Chondrocyte (in vitro differentiated cells): ENCODE data around the gene QRICH2. TPM values are rescaled to one million over a fixed set of nuclear protein-coding genes. Genes with fewer than 3 reads are reported as not detected.

Experiments
- DNase-seq: peaks from one replicate; pipeline ENCODE4 v3.0.0; 2021; ENCODE audit warnings: mixed read lengths, low spot score
- H3K27ac Mint-ChIP-seq: one replicate; pipeline ENCODE4 v1.8.0; 2021; ENCODE audit warnings: mild to moderate bottlenecking, moderate library complexity, mixed read lengths; ENCODE audit not compliant: unreplicated experiment
- H3K27me3 Mint-ChIP-seq: 2 replicates; pipeline ENCODE4 v1.8.0; 2021; ENCODE audit warnings: low read depth, mixed read lengths
- H3K36me3 Mint-ChIP-seq: 2 replicates; pipeline ENCODE4 v1.8.0; 2021; ENCODE audit warnings: low read depth, mixed read lengths
- H3K4me1 Mint-ChIP-seq: 2 replicates; pipeline ENCODE4 v1.8.0; 2021; ENCODE audit warnings: low read depth, mild to moderate bottlenecking, mixed read lengths
- H3K4me3 Mint-ChIP-seq: one replicate; pipeline ENCODE4 v1.8.0; 2021; ENCODE audit warnings: mild to moderate bottlenecking, moderate library complexity, mixed read lengths; ENCODE audit not compliant: unreplicated experiment
- H3K9me3 Mint-ChIP-seq: 2 replicates; pipeline ENCODE4 v1.8.0; 2021; ENCODE audit warnings: low read depth, mixed read lengths
- CTCF ChIP-seq: fragments of 200-600 bp; sonication (generic); IDR thresholded peaks from 2 replicates; pipeline ENCODE4 v1.5.0; 2021; ENCODE audit warnings: antibody characterized with exemption, mild to moderate bottlenecking, moderate library complexity
- total RNA-seq: library from RNA; stranded (reverse); gene quantifications from 3 replicates; pipeline ENCODE4 v1.2.1, GENCODE V29; 2021

The QRICH2 gene
- total RNA-seq, 1 donor from 2014 or later, result 5.2 TPM

- Mint-ChIP-seq H3K27ac (no peak overlapping the region), H3K27me3 (no peaks in the 10 kb centered on the region), H3K9me3 (no peaks in the 10 kb centered on the region), H3K4me3 (no peak overlapping the region), H3K4me1 (no peaks in the 10 kb centered on the region), H3K36me3 (peaks cover 15% of the 10 kb centered on the region)
- DNase-seq, result no peak
- no peak for TF ChIP-seq CTCF
Observed at GRCh38 chr17:76296889-76297288, 11.2 kb downstream of the QRICH2 start.

GRCh38 chr17:76296186-76296585 is 11.9 kb downstream of the QRICH2 start:
- DNase-seq, result no peak
- H3K4me3 Mint-ChIP-seq, result no peak overlapping the region
- H3K9me3 Mint-ChIP-seq, result no peaks in the 10 kb centered on the region
- no peak overlapping the region for H3K27ac Mint-ChIP-seq
- no peaks in the 10 kb centered on the region for H3K27me3 Mint-ChIP-seq
- no peak for TF ChIP-seq CTCF
- H3K36me3 Mint-ChIP-seq, result peaks cover 17% of the 10 kb centered on the region
- H3K4me1 Mint-ChIP-seq, result no peaks in the 10 kb centered on the region

- Mint-ChIP-seq H3K27ac (no peak overlapping the region), H3K36me3 (peaks cover 19% of the 10 kb centered on the region), H3K27me3 (no peaks in the 10 kb centered on the region), H3K4me3 (no peak overlapping the region), H3K4me1 (no peaks in the 10 kb centered on the region), H3K9me3 (no peaks in the 10 kb centered on the region)
- no peak for DNase-seq
- no peak for TF ChIP-seq CTCF
Observed at GRCh38 chr17:76293106-76293505, 15.0 kb downstream of the QRICH2 start.

- no peaks in the 10 kb centered on the region for H3K4me1 Mint-ChIP-seq
- no peak overlapping the region for H3K4me3 Mint-ChIP-seq
Observed at GRCh38 chr17:76292567-76292966, 15.5 kb downstream of the QRICH2 start.

GRCh38 chr17:76281573-76282371 is 26.3 kb downstream of the QRICH2 start:
- H3K4me3 Mint-ChIP-seq, result no peak overlapping the region
- DNase-seq, result no peak
- peaks cover 4% of the 10 kb centered on the region for H3K36me3 Mint-ChIP-seq
- H3K27me3 Mint-ChIP-seq, result no peaks in the 10 kb centered on the region
- no peak for TF ChIP-seq CTCF
- no peak overlapping the region for H3K27ac Mint-ChIP-seq
- no peaks in the 10 kb centered on the region for H3K9me3 Mint-ChIP-seq
- H3K4me1 Mint-ChIP-seq, result peaks cover 5% of the 10 kb centered on the region

More at GRCh38 chr17:76292567-76292966, 15.5 kb downstream of the QRICH2 start:
- Mint-ChIP-seq H3K27me3 (no peaks in the 10 kb centered on the region), H3K36me3 (peaks cover 19% of the 10 kb centered on the region), H3K27ac (no peak overlapping the region), H3K9me3 (no peaks in the 10 kb centered on the region)
- DNase-seq, result no peak
- no peak for TF ChIP-seq CTCF
